ENCODE data around the gene EPX. TPM values are rescaled to one million over a fixed set of nuclear protein-coding genes. Genes with fewer than 3 reads are reported as not detected.
"Not testable (repeated sequence)": the region's sequence is repeated elsewhere in the genome, so short reads cannot be mapped to it uniquely, and the experiment has no call there.

Gene EPX, protein sequence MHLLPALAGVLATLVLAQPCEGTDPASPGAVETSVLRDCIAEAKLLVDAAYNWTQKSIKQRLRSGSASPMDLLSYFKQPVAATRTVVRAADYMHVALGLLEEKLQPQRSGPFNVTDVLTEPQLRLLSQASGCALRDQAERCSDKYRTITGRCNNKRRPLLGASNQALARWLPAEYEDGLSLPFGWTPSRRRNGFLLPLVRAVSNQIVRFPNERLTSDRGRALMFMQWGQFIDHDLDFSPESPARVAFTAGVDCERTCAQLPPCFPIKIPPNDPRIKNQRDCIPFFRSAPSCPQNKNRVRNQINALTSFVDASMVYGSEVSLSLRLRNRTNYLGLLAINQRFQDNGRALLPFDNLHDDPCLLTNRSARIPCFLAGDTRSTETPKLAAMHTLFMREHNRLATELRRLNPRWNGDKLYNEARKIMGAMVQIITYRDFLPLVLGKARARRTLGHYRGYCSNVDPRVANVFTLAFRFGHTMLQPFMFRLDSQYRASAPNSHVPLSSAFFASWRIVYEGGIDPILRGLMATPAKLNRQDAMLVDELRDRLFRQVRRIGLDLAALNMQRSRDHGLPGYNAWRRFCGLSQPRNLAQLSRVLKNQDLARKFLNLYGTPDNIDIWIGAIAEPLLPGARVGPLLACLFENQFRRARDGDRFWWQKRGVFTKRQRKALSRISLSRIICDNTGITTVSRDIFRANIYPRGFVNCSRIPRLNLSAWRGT
- total RNA-seq, result under 1 TPM in 1 of 6 experiments, not detected in 5; 0.07 TPM
- long read RNA-seq, result 0 reads

DNA sequence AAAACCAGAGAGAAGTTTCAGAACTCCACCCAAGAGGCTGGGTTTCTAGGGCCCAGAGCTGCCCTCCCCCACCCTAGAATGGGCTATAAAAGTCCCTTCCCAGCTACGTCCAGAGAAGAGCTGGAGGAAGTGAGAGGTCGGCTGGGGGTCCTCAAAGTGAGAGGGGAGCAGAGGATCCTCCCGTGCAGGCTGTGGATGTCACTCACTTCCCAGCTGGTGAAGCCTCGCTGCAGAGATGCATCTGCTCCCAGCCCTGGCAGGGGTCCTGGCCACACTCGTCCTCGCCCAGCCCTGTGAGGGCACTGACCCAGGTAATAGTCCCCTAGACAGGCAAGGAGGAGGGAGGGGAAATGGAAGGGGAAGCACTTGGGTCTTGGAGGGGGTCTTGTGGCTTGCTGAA, at the start of gene EPX:
Gene EPX, plus strand, starts transcription at position 115 of the 400 bp plus-strand sequence. Its CDS starts 121 bp downstream, at position 236.
- H3K27ac ChIP-seq, result no peak within 1 kb of the TSS
- ATAC-seq (no peak), DNase-seq (no peak)
- H3K4me3 ChIP-seq, result no peak within 1 kb of the TSS
- no peaks in the 10 kb centered on the region for H3K27me3 ChIP-seq
- intact Hi-C loops (cut with DNase I), result no loop called here
- no peaks in the 10 kb centered on the region for H3K4me1 ChIP-seq
- WGBS (ENCODE audit: insufficient coverage, low coverage, low lambda C conversion rate, missing lambda C conversion rate), result 0% methylated on average over 2 of the region's 6 CpGs
- TF ChIP-seq, protein P1, sequence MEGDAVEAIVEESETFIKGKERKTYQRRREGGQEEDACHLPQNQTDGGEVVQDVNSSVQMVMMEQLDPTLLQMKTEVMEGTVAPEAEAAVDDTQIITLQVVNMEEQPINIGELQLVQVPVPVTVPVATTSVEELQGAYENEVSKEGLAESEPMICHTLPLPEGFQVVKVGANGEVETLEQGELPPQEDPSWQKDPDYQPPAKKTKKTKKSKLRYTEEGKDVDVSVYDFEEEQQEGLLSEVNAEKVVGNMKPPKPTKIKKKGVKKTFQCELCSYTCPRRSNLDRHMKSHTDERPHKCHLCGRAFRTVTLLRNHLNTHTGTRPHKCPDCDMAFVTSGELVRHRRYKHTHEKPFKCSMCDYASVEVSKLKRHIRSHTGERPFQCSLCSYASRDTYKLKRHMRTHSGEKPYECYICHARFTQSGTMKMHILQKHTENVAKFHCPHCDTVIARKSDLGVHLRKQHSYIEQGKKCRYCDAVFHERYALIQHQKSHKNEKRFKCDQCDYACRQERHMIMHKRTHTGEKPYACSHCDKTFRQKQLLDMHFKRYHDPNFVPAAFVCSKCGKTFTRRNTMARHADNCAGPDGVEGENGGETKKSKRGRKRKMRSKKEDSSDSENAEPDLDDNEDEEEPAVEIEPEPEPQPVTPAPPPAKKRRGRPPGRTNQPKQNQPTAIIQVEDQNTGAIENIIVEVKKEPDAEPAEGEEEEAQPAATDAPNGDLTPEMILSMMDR (IDR thresholded peaks at IDR 0.05), result no peak
- TF ChIP-seq POLR2A (IDR thresholded peaks at IDR 0.05), result no peak
- no peaks in the 10 kb centered on the region for H3K36me3 ChIP-seq
- no peaks in the 10 kb centered on the region for H3K9me3 ChIP-seq

DNA sequence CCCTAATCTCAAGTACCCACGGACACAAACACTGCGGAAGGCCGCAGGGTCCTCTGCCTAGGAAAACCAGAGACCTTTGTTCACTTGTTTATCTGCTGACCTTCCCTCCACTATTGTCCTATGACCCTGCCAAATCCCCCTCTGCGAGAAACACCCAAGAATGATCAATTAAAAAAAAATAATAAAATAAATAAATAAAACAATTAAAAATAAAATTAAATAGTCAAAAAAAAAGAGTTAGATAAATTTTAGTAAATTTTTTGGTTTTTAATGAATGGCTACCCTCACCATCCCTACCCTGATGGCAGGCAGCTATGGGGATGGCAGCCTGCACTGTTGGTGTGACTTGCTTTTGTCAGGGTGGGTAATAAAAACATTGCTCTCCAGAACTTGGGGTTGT, 49.2 kb upstream of the EPX start:
- not testable (repeated sequence) for ATAC-seq
- WGBS (ENCODE audit: insufficient coverage, low coverage, low lambda C conversion rate, missing lambda C conversion rate), result 44% methylated on average over 3 of the region's 4 CpGs

DNA sequence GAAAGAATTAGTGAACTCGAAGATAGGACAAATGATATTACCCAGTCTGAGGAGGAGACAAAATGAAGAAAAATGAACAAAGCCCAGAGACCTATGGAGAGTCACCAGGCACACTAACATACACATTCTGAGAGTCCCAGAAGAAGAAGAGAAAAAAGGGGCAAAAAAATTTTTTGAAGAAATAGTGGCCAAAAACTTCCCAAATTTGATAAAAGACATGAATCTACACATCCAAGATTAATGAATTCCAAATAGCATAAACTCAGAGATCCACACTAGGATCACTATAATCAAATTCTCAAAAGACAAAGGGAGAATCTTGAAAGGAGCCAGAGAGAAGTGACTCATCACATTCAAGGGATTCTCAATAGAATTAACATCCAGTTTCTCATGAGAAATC, 47.7 kb upstream of the EPX start:
- Histone ChIP-seq H3K36me3 (no peaks in the 10 kb centered on the region), H3K4me1 (no peaks in the 10 kb centered on the region), H3K27ac (no peak overlapping the region), H3K27me3 (no peaks in the 10 kb centered on the region), H3K4me3 (no peak overlapping the region), H3K9me3 (peaks cover 0 to 4% (median 0%) of the 10 kb centered on the region in 4 donors)
- ATAC-seq (no peak), DNase-seq (no peak)
- no peak for TF ChIP-seq POLR2A (IDR thresholded peaks at IDR 0.05)
- TF ChIP-seq, protein P1 (IDR thresholded peaks at IDR 0.05), result no peak
- WGBS (ENCODE audit: insufficient coverage, low coverage, low lambda C conversion rate, missing lambda C conversion rate), result 40% methylated on average over 1 of the region's 1 CpG
- intact Hi-C loops (cut with DNase I), result no loop called here

More for the DNA sequence above, 49.2 kb upstream of the EPX start:
- intact Hi-C loops (cut with DNase I); DNase-seq; H3K27me3 ChIP-seq; H3K36me3 ChIP-seq; H3K4me3 ChIP-seq; H3K27ac ChIP-seq; H3K9me3 ChIP-seq; H3K4me1 ChIP-seq: not testable (repeated sequence)

DNA sequence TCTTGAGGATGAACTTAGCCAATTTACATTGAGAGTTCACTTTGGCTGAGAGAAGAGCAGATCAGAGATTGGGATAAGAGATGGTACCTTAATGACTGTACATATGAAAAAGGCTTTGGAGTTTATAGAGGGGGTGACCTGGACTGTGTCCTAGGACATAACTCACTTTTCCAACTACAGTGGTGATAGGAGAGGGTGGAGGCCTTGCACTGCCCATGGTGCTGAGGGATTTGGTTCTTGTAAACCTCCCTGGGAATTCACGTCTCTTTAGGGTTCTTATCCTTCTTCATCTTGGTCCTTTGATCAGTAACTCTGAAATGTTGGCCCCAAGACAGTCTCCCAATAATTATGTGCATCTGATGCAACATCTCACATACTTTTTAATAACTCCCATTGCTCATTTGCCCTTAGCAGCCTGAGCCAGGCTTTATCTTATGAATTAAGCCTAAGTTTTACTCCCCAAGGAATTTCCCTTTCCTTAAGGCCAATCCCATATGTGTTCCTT, 44.5 kb upstream of the EPX start, which contains the start of gene OR4D1:
Gene OR4D1, plus strand, starts transcription at position 455 of the 505 bp plus-strand sequence. CDS start 6,770 bp downstream, outside the sequence.
- ATAC-seq (no peak), DNase-seq (no peak)
- Histone ChIP-seq H3K4me1 (no peaks in the 10 kb centered on the region), H3K27ac (no peak within 1 kb of the TSS), H3K36me3 (no peaks in the 10 kb centered on the region), H3K9me3 (peaks cover 0 to 4% (median 0%) of the 10 kb centered on the region in 4 donors), H3K4me3 (no peak within 1 kb of the TSS), H3K27me3 (peaks cover 0 to 5% of the 10 kb centered on the region in 2 donors)
- 8% methylated on average over 1 of the region's 1 CpG for WGBS (ENCODE audit: insufficient coverage, low coverage, low lambda C conversion rate, missing lambda C conversion rate)
- no peak for TF ChIP-seq POLR2A (IDR thresholded peaks at IDR 0.05)
- TF ChIP-seq, protein P1 (IDR thresholded peaks at IDR 0.05), result no peak
- intact Hi-C loops (cut with DNase I), result no loop called here

Data from right lobe of liver (tissue), 6 donors.